Suprapubic skin (tissue), 4 donors: ENCODE measurements around the gene BDKRB1. TPM values are rescaled to one million over a fixed set of nuclear protein-coding genes. Genes with fewer than 3 reads are reported as not detected.

Experiments used
- DNase-seq, 2 donors: peaks; one replicate each; pipeline ENCODE4 v3.0.0-alpha.2; 2019; ENCODE audit warnings: low spot score in 2 of 2
- H3K27ac ChIP-seq: fragments of 200-600 bp; sonication (generic); one replicate; pipeline ENCODE4 v1.5.1; 2019
- H3K27me3 ChIP-seq: fragments of 200-600 bp; sonication (generic); one replicate; pipeline ENCODE4 v1.5.1; 2019
- H3K36me3 ChIP-seq: fragments of 200-600 bp; sonication (generic); one replicate; pipeline ENCODE4 v1.5.1; 2019
- H3K4me1 ChIP-seq: fragments of 200-600 bp; sonication (generic); one replicate; pipeline ENCODE4 v1.5.1; 2019
- H3K4me3 ChIP-seq: fragments of 200-600 bp; sonication (generic); one replicate; pipeline ENCODE4 v1.5.1; 2019; ENCODE audit warnings: mild to moderate bottlenecking
- H3K9me3 ChIP-seq: fragments of 200-600 bp; sonication (generic); one replicate; pipeline ENCODE4 v1.5.1; 2019
- EP300 ChIP-seq: sonication (generic); formaldehyde crosslinking; IDR thresholded peaks from one replicate; pipeline ENCODE4 v1.6.1; 2017; ENCODE audit warnings: antibody characterized with exemption
- POLR2A ChIP-seq, 2 donors: fragments of 450-650 bp; IDR thresholded peaks; one replicate each; pipeline ENCODE4 v1.6.1; 2017; ENCODE audit warnings: antibody characterized with exemption in 2 of 2, mild to moderate bottlenecking in 2 of 2, moderate library complexity in 2 of 2
- POLR2AphosphoS5 ChIP-seq, 3 donors: sonication (generic); formaldehyde crosslinking; IDR thresholded peaks; one replicate each; pipeline ENCODE4 v1.6.1; 2017; ENCODE audit warnings: antibody characterized with exemption in 3 of 3
- WGBS: methylation state at CpG from one replicate; pipeline ENCODE4 v1.1.5; 2018; 5-methylcytosine and 5-hydroxymethylcytosine counted together
- total RNA-seq, 4 donors: library from RNA; depleted of rRNA; stranded (reverse); fragments of >200 nt; gene quantifications; one replicate each; pipeline ENCODE4 v1.1.0, GENCODE V29; 2016
- TF ChIP-seq, protein P1 (sequence below), 2 donors: fragments of 200-600 bp in 1 of 2; fragments of 450-650 bp in 1 of 2; sonication (generic) in 1 of 2; IDR thresholded peaks; one replicate each; pipeline ENCODE4 v1.5.1; 2016 to 2019; ENCODE audit warnings: antibody characterized with exemption in 2 of 2, mild to moderate bottlenecking in 1 of 2, moderate library complexity in 1 of 2

BDKRB1 gene
- total RNA-seq, 4 donors from 2014 or later: 2.6 to 6.5 (median 4.1) TPM

DNA sequence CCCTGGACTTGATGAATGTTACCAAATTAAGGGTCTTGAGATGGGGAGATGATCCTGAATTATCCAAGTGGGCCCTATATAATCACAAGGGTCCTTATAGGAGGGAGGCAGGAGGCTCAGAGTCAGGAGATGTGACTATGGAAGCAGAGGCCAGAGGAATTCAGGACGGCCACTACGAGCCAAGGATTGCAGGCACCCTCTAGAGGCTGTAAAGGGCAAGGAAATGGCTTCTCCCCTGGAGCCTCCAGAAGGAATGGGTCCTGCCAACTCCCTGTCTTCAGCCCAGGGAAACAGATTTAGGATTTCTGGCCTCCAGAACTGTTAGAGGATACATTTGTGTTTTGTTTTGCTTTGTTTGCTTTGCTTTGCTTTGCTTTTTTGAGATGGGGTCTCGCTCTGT, 8.8 kb downstream of the BDKRB1 start:
- H3K4me3 ChIP-seq: no peak overlapping the region
- H3K27me3 ChIP-seq: no peaks in the 10 kb centered on the region
- H3K4me1 ChIP-seq: peaks cover 29% of the 10 kb centered on the region
- H3K9me3 ChIP-seq: no peaks in the 10 kb centered on the region
- H3K27ac ChIP-seq: no peak overlapping the region
- TF ChIP-seq POLR2A (IDR thresholded peaks at IDR 0.05): no peak
- 78% methylated on average over 3 of the region's 3 CpGs for WGBS
- DNase-seq: no peak
- no peaks in the 10 kb centered on the region for H3K36me3 ChIP-seq

DNA sequence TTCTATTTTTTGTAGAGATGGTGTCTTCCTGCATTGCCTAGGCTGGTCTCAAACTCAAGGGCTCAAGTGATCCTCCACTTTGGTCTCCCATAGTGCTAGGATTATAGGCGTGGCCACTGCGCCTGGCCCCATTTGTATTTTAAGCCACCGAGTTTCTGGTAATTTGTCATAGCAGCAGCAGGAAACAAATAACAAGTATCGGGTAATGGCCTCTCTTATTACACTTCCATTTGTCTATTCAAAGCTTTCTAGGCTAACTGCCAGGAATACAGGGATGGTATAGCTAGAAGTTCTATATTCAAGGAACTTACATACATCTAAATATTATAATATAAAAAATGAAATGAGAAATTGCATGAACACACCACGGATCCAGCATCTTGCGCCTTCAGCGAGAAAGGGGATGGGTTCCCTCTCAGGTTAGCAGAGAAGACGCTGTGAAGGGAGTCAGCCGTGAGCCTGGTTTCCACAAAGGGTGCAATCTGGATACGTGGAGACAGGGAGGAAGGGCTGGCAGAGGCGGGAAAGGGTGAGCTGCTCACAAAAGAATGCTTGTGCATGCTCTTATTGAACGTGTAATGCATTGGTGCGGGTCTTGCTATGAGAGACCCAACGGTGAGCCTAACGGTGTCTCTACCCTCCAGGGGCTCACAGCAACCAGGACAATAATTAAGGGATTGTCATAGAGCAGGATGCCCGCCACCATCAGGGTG, 9.5 kb downstream of the BDKRB1 start:
- H3K27ac ChIP-seq: no peak overlapping the region
- 67% methylated on average over 16 of the region's 16 CpGs for WGBS
- H3K4me1 ChIP-seq: peaks cover 33% of the 10 kb centered on the region

DNA sequence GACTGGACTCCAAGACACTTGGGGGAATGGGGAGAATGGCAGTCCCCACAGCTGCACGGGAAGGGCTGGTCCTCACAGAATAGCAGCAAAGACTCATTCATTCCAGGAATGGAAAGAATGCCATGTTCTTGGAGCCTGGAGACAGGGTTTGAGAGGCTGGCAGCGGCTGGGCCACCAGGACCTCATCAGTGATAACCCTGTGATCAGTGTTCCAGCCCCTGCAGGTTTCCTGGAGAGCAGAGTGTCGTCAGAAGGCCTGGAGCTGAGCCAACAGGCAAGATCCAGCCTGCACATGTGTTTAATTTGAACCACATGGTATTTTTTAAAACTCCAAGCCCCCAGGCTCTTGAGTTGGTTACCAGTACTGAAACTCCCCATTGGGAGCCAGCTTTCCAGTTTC, 11.3 kb downstream of the BDKRB1 start:
- H3K4me3 ChIP-seq: no peak overlapping the region
- no peaks in the 10 kb centered on the region for H3K27me3 ChIP-seq
- TF ChIP-seq EP300 (no peak), POLR2A (IDR thresholded peaks at IDR 0.05) (no peak), POLR2AphosphoS5 (IDR thresholded peaks at IDR 0.05) (peak in 1 of 3 donors; percentile 22)
- no peaks in the 10 kb centered on the region for H3K36me3 ChIP-seq
- 0% methylated on average over 1 of the region's 3 CpGs for WGBS
- no peaks in the 10 kb centered on the region for H3K9me3 ChIP-seq
- no peak overlapping the region for H3K27ac ChIP-seq
- DNase-seq: peak in 1 of 2 donors; percentile 82
- H3K4me1 ChIP-seq: peaks cover 39% of the 10 kb centered on the region

More for the DNA sequence above, 9.5 kb downstream of the BDKRB1 start:
- no peak for TF ChIP-seq EP300
- no peak for TF ChIP-seq POLR2A (IDR thresholded peaks at IDR 0.05)
- TF ChIP-seq, protein P1, sequence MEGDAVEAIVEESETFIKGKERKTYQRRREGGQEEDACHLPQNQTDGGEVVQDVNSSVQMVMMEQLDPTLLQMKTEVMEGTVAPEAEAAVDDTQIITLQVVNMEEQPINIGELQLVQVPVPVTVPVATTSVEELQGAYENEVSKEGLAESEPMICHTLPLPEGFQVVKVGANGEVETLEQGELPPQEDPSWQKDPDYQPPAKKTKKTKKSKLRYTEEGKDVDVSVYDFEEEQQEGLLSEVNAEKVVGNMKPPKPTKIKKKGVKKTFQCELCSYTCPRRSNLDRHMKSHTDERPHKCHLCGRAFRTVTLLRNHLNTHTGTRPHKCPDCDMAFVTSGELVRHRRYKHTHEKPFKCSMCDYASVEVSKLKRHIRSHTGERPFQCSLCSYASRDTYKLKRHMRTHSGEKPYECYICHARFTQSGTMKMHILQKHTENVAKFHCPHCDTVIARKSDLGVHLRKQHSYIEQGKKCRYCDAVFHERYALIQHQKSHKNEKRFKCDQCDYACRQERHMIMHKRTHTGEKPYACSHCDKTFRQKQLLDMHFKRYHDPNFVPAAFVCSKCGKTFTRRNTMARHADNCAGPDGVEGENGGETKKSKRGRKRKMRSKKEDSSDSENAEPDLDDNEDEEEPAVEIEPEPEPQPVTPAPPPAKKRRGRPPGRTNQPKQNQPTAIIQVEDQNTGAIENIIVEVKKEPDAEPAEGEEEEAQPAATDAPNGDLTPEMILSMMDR (IDR thresholded peaks at IDR 0.05): no peak
- TF ChIP-seq POLR2AphosphoS5 (IDR thresholded peaks at IDR 0.05): no peak
- Histone ChIP-seq H3K4me3 (no peak overlapping the region), H3K36me3 (no peaks in the 10 kb centered on the region), H3K27me3 (no peaks in the 10 kb centered on the region), H3K9me3 (no peaks in the 10 kb centered on the region)
- DNase-seq: no peak

DNA sequence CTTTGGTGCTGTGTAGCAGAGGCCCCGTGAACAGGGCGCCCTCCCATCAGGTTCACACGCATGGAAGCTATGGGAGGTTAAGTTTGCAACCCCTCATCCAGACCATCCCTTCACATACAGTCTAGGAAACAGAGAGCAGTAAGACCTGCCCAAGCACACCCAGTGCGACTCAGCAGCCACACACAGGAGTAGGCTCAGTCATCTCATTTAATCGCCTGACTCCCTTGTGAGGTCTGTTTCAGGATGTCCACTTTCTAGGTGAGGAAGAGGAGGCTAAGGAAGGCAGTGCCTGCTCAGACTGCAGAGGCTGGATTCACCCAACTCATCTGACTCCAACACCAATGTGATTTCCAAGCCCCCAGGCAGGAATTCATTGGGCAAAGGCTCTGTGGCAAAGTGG, 11.9 kb downstream of the BDKRB1 start:
- Histone ChIP-seq H3K36me3 (no peaks in the 10 kb centered on the region), H3K9me3 (no peaks in the 10 kb centered on the region), H3K4me3 (no peak overlapping the region), H3K27me3 (no peaks in the 10 kb centered on the region), H3K27ac (no peak overlapping the region), H3K4me1 (peaks cover 39% of the 10 kb centered on the region)
- DNase-seq: no peak
- WGBS: 47% methylated on average over 5 of the region's 5 CpGs
- TF ChIP-seq EP300: no peak
- TF ChIP-seq, protein P1 (IDR thresholded peaks at IDR 0.05): no peak
- TF ChIP-seq POLR2A (IDR thresholded peaks at IDR 0.05): no peak
- TF ChIP-seq POLR2AphosphoS5 (IDR thresholded peaks at IDR 0.05): no peak

DNA sequence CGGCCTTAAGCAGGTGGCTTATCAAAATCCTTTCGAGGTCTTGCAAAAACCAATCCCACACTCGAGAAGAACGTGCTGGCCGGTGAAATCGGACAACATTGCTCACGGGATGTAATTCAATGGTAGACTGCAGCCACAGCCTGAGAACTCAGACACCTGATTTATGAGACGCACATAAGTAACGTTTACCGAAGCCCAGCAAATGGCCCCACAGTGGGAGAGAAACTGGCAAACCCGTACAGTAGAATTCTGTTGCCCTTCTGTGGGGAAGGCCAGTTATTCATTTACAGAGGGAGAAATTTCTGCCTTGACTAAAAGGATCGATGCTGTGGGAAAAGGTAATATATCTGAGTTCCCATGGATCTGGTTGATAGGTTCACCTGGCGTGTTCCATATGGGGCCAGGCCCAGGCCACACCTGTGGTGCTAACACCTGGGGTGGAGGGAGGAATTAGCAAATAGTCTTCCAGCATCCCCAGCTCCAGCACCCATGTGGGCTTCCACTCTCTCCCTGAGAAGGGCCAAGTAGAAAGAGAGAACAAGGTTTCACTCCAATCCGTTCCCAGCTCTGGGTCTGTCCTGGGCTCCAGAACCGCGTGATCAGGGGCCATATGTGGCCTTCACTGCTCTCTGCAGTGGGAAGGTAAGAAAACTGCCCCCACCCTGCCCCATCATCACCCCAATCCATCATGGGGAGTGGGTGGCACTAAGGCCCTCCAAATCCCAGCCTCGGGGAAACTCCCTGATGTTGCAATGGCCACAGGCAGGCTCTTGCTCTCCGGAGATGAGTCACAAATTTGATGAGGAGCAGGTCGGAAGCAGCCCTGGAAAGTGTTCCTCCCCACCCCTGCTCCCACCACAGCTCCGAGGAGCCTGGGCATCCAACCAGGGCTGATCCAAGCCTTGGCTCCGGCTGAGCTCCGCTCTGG, 12.7 kb downstream of the BDKRB1 start:
- H3K27ac ChIP-seq: peak overlapping the region; percentile 24
- H3K4me1 ChIP-seq: peaks cover 41% of the 10 kb centered on the region
- H3K36me3 ChIP-seq: no peaks in the 10 kb centered on the region
- TF ChIP-seq, protein P1 (IDR thresholded peaks at IDR 0.05): no peak
- no peak for TF ChIP-seq EP300
- peak in 2 of 3 donors; percentile 25 to 53 for TF ChIP-seq POLR2AphosphoS5 (IDR thresholded peaks at IDR 0.05)
- no peak for TF ChIP-seq POLR2A (IDR thresholded peaks at IDR 0.05)
- 50% methylated on average over 22 of the region's 22 CpGs for WGBS
- H3K4me3 ChIP-seq: no peak overlapping the region
- peak; percentile 84 to 91 for DNase-seq
- no peaks in the 10 kb centered on the region for H3K9me3 ChIP-seq
- H3K27me3 ChIP-seq: no peaks in the 10 kb centered on the region

DNA sequence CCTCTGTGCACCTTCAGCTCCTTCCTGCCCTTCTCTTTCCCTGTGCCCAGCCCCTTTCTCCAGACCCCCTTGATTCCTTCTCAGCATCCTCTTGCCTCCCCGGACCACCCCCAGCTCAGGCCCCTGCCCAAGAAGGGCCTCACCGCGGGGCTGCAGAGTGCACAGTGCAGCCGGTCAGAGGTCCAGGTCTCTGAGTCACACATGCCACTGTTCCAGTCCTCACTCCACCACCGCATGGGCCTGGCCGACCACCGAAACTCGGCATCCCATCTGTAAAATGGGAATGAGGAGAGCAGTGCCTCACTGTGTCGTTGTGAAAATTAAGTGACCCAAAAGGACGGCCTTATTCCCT, 13.3 kb downstream of the BDKRB1 start:
- H3K36me3 ChIP-seq: no peaks in the 10 kb centered on the region
- no peak for DNase-seq
- WGBS: 72% methylated on average over 10 of the region's 10 CpGs
- H3K27ac ChIP-seq: peak overlapping the region; percentile 24
- no peaks in the 10 kb centered on the region for H3K9me3 ChIP-seq
- no peaks in the 10 kb centered on the region for H3K27me3 ChIP-seq
- H3K4me3 ChIP-seq: no peak overlapping the region
- H3K4me1 ChIP-seq: peaks cover 48% of the 10 kb centered on the region
- TF ChIP-seq, protein P1 (IDR thresholded peaks at IDR 0.05): no peak
- no peak for TF ChIP-seq POLR2AphosphoS5 (IDR thresholded peaks at IDR 0.05)
- TF ChIP-seq POLR2A (IDR thresholded peaks at IDR 0.05): no peak
- TF ChIP-seq EP300: no peak
